ENCODE results near the gene PNPO. TPM values are rescaled to one million over a fixed set of nuclear protein-coding genes. Genes with fewer than 3 reads are reported as not detected.

The PNPO gene
- total RNA-seq, 2 donors from 2014 or later = 16.9 to 28.9 TPM

GRCh38 chr17:47896672-47897490 is 44.5 kb upstream of the PNPO start:
- H3K4me1 ChIP-seq (ENCODE audit: control insufficient read depth in 1 of 2, low read depth in 2 of 2) = peaks cover 31 to 58% of the 10 kb centered on the region in 2 donors
- DNase-seq (ENCODE audit: low spot score) = no peak

DNA sequence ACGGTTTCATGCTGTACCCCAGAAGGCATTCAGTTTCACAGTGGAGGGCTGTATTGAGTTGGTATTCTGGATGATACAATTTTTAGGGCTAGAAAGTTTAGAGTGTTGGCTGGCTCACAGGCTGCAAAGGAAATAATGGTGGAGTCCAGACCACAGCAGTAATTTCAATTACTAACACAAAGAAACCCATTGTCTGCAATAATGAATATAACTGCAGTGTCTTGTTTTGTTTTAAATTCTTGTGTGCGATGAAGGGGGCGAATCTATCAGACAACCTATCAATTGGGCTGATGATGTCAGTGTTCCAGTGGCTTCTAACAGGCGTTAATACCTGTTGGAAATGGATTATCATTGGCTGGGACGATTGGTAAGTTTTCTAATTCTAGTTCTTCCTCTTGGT is 43.8 kb upstream of the PNPO start:
- ATAC-seq (ENCODE audit: insufficient number of reproducible peaks, low FRiP score, low read depth) (no peak), DNase-seq (ENCODE audit: low spot score) (no peak)
- H3K27ac ChIP-seq = peak overlapping the region; percentile 97
- no peaks in the 10 kb centered on the region for H3K27me3 ChIP-seq (replicated peaks; ENCODE audit: insufficient read depth)
- peaks cover 31 to 63% of the 10 kb centered on the region in 2 donors for H3K4me1 ChIP-seq (ENCODE audit: control insufficient read depth in 1 of 2, low read depth in 2 of 2)
- no peaks in the 10 kb centered on the region for H3K36me3 ChIP-seq
- no peaks in the 10 kb centered on the region for H3K9me3 ChIP-seq
- H3K4me3 ChIP-seq = peak overlapping the region; percentile 87
- no peak for TF ChIP-seq CTCF (IDR thresholded peaks at IDR 0.05)

More at GRCh38 chr17:47896672-47897490, 44.5 kb upstream of the PNPO start:
- TF ChIP-seq CTCF (IDR thresholded peaks at IDR 0.05) = no peak
- Histone ChIP-seq H3K36me3 (no peaks in the 10 kb centered on the region), H3K9me3 (no peaks in the 10 kb centered on the region), H3K27me3 (replicated peaks; ENCODE audit: insufficient read depth) (no peaks in the 10 kb centered on the region), H3K4me3 (peak overlapping the region; percentile 87), H3K27ac (peak overlapping the region; percentile 97)
- ATAC-seq (ENCODE audit: insufficient number of reproducible peaks, low FRiP score, low read depth) = no peak

DNA sequence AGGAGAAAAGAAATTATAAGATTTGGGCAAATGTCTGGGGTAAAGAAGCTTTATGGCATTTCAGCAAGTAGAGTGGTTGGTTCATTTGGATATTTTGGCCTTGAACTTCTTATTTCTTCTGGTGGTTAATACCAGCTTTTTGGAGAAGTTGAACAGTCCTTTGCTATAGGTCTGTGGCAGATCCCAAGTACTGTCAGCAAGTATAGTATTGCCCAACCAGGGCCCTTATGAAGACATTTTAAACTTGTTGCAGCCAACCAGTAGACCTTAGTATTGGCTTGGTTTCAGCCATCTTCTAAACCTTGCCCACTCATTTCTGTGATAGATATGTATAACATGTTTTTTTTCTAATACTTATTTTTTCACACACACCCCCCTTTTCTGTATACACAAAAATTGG is 43.1 kb upstream of the PNPO start:
- Histone ChIP-seq H3K27ac (peak overlapping the region; percentile 97), H3K4me3 (no peak overlapping the region), H3K27me3 (replicated peaks; ENCODE audit: insufficient read depth) (no peaks in the 10 kb centered on the region), H3K36me3 (no peaks in the 10 kb centered on the region), H3K4me1 (ENCODE audit: control insufficient read depth in 1 of 2, low read depth in 2 of 2) (peaks cover 31 to 68% of the 10 kb centered on the region in 2 donors), H3K9me3 (no peaks in the 10 kb centered on the region)
- no peak for TF ChIP-seq CTCF (IDR thresholded peaks at IDR 0.05)
- ATAC-seq (ENCODE audit: insufficient number of reproducible peaks, low FRiP score, low read depth) = no peak
- no peak for DNase-seq (ENCODE audit: low spot score)

- H3K4me1 ChIP-seq (ENCODE audit: control insufficient read depth in 1 of 2, low read depth in 2 of 2) = peaks cover 34 to 79% of the 10 kb centered on the region in 2 donors
- H3K36me3 ChIP-seq = no peaks in the 10 kb centered on the region
- no peak for DNase-seq (ENCODE audit: low spot score)
- H3K9me3 ChIP-seq = no peaks in the 10 kb centered on the region
- TF ChIP-seq CTCF (IDR thresholded peaks at IDR 0.05) = no peak
- no peak for ATAC-seq (ENCODE audit: insufficient number of reproducible peaks, low FRiP score, low read depth)
- peak overlapping the region; percentile 29 to 74 for H3K27ac ChIP-seq
- H3K27me3 ChIP-seq (replicated peaks; ENCODE audit: insufficient read depth) = no peaks in the 10 kb centered on the region
- no peak overlapping the region for H3K4me3 ChIP-seq
These were observed 41.7 kb upstream of the PNPO start for GRCh38 chr17:47899643-47900042.

DNA sequence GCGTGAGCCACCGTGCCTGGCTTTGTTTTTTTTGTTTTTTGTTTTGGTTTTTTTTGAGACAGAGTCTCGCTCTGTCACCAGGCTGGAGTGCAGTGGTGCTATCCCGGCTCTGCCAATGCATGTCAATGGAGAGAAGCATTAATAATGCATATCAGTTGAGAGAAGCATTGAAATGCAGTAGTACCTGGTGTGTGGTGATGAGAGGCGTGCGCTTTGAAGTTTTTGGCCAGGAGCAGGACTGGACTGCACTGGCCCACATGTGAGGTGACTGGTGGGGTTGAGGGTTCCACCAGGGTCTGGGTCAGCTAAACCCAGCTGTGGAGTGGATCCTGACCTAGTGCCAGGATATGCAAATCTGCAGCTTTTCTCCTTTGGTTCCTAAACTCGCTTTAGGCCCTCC is 39.9 kb upstream of the PNPO start:
- no peaks in the 10 kb centered on the region for H3K27me3 ChIP-seq (replicated peaks; ENCODE audit: insufficient read depth)
- no peak for DNase-seq (ENCODE audit: low spot score)

More for the DNA sequence above, 39.9 kb upstream of the PNPO start:
- Histone ChIP-seq H3K4me1 (ENCODE audit: control insufficient read depth in 1 of 2, low read depth in 2 of 2) (peaks cover 47 to 92% of the 10 kb centered on the region in 2 donors), H3K36me3 (no peaks in the 10 kb centered on the region), H3K4me3 (no peak overlapping the region), H3K27ac (peak overlapping the region; percentile 50 to 74), H3K9me3 (no peaks in the 10 kb centered on the region)
- TF ChIP-seq CTCF (IDR thresholded peaks at IDR 0.05) = no peak
- ATAC-seq (ENCODE audit: insufficient number of reproducible peaks, low FRiP score, low read depth) = no peak

Data from thoracic aorta (tissue), 2 donors.